GM11168 (cell line): Measurements from ENCODE around the gene CDKAL1.

Experiments used
- in situ Hi-C: fragments of 300-500 bp; cut with MboI; formaldehyde crosslinking; loops from one replicate; pipeline ENCODE4 v1.12.0; 2022; ENCODE audit warnings: low sequenced_read_pairs; ENCODE audit not compliant: unreplicated experiment

Gene CDKAL1

DNA sequence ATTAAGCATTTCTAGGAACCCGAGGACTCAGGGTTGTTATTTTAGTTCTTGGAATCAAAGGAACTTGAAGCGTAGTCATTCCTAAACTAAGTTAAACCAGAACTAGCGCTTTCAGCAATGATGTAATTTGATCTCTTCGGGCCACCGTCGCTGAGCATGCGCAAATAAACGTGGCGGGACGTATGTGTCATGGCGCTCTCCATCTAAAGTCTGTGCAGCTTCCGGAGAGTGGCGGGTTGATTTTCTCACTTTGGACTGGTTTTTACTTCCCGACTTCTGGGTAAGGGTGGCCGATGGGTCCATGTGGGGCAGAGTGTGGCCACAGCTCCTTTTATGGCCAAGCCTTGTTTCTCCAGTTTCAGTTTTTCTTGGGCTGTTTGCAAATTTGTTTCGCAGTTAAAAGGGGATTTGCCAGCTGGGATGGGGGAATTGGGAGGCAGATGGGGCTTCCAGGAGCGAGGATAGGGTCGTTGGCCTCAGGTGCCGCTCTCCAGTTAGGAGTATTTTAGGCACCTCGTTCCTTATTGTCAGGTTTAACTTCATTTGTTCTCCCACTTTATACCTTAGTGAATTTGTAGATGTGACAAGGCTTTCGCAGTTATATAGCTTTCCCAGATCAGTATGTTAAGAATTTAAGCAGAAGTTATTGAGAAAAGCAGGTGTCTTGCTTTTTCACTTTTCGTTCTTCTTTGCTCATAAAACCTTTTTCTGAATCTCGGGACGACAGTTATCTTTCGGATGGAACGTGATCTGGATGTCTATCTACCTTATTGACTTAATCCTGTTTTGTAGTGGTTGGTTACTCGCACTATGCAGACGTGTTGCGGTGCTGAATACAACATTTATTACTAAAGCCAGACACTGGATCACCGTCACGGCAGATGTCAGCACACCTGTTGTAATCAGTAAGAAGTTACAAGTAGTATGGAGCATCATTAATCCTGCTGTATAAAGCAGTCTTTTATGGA, at the start of gene CDKAL1:
Gene CDKAL1 (plus strand): TSS at position 163 of the 968 bp plus-strand sequence. CDS start 11,894 bp downstream, outside the sequence.
- in situ Hi-C loops: no loop called here

DNA sequence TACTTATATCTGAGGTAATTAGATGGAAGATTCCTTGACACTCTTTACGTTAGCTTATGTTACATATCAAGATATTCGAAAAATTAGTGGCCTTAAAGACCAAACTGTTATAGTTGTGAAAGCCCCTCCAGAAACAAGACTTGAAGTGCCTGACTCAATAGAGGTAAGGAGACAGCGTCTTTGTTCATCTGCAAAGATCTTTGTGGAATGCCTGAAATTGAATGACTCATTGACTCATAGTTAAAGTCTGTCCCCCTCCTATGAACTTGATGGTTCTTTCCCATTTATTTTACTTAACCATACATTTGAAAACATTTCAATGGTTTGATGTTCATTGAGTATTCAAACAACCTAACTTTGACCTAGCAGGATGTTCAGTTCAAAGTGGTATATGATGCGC, 47.6 kb upstream of the CDKAL1 start:
- in situ Hi-C loops: no loop called here

DNA sequence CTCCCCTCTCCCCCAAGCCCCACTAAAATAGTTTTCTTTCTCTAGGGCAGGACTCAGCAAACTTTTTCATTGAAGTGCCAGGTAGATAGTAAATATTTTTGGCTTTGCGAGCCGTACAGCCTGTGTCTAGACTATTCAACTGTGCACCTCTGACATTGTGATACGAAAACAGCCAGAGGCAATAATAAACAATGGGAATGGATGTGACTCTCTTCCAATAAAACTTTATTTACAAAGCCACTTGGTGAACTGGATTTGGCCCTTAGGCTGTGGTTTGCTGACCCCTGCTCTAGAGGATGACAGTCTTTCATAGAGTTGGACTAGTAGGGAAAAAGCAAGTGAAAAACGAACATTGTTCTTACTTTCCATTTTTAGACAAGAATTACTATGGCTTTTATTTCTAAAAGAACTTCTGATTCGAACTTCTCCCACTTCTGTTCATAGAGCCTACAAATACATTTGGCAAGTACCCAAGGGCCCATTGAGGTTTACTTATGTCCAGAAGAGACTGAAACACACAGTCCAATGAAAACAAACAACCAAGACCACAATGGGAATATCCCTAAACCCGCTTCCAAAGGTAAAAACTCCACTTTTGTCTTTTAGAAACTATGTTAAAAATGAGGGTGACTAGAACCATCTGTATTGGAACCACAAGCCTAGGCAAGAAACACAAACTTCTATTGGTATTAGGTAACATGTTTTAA, 46.4 kb upstream of the CDKAL1 start:
- in situ Hi-C loops: no loop called here

DNA sequence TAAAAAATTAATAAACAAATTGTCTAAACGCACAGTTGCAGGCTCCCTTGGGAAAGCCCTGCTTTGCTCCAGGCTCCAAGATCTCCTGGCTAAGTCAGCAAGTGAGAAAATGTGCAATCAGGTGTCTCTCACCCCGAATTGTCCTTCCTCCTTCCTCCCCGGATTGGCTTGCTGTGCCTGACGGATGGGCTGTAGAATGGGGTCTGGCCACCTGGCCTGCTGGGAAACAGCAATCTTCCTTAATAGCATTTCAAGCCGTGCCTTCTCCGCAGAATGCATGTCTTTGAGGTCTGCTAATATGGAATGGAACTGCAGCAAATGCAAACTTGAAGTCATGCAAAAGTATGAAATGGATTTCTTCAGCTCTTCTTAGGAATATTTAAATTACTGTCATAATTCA, 43.7 kb upstream of the CDKAL1 start:
- in situ Hi-C loops: no loop called here

DNA sequence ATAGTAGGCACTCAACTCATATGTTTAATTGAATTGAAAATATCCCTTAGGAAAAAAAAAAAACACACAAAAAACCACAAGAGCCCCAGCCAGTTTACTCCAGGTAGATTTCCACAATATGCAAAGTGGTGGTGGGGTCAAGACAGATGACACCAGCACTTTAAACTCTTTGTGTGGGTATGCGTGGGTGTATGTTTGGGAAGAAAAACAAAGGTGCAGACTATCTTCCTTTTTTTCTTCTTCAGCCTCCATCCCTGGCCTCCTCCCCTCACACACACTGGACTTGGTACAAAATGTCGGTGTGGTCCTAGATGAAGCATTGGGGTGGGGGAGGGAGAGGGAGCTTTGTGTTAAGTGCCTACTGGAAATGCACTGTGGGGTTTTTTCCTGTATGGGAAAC, 42.2 kb upstream of the CDKAL1 start:
- in situ Hi-C loops: no loop called here

DNA sequence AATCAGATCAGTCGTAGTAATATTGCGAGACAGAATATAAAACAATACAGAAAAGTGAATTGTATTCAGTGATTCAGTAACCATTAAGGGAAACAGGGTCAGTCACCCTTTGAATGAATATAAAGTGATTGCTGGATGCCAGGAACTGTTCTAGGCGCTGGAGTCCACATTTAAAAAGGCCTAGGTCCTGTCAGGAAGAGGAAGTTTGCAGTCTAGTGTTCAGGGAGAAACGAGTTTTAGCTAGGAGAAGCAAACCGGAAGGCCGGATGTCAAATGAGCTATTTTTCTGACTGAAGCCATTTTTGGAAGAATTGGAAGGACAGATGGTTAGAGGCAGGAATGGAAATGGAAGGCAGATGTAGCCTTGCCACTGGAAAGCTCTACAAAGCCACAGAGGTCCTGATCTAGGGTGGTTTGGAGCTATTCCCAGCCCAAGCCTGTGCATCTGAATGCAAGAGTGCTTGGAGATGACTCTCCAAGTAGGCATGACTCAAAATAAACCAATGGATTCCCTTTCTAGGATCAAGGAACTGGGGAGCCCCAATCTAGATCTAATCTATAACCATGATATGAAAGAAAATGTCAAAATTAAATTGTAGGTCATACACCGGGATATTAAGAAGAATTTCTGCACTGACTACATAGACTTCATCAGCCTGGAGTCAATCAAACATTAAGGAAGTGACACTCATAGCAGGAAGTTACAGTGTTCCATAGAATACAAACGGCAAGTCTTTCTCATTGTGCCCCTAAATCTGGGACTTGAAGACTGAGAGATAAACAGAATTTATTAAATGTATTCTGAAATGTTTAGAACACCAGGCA, 36.8 kb upstream of the CDKAL1 start:
- in situ Hi-C loops: no loop called here

DNA sequence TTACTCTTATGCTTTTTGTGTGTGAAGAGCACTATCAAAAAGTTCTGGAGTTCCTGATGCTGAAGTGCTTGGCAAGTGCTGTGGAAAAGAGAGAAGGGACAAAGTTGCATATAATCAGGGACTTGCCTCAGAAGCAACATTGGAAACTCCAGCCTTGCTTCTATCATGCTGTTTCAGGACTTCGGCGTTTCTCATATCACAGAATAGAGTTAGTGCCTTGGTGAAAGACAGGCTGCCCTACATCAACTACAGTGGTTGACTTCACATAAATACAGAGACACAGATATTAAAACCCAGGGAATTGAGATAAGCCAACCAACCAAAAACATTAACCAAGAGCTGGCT, 36.2 kb upstream of the CDKAL1 start:
- in situ Hi-C loops: no loop called here

DNA sequence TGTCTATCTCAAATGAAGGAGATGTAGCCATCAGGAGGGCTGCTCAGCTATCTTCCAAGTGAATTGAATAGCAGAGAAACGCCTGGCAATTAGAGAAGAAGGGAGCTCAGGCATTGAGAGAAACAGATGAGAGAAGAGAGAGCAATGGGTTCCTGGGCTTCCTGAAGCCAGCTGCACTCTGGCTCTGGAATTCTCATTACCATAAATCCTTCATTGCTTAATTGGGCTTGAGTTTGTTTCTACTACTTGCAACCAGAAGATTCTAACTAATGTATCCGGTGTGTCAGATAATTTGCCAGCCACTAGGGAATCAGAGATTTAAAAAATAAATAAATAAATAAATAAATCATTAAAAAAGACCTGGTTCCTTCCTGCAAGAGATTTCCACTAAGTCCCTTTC, 25.0 kb upstream of the CDKAL1 start:
- in situ Hi-C loops: no loop called here

DNA sequence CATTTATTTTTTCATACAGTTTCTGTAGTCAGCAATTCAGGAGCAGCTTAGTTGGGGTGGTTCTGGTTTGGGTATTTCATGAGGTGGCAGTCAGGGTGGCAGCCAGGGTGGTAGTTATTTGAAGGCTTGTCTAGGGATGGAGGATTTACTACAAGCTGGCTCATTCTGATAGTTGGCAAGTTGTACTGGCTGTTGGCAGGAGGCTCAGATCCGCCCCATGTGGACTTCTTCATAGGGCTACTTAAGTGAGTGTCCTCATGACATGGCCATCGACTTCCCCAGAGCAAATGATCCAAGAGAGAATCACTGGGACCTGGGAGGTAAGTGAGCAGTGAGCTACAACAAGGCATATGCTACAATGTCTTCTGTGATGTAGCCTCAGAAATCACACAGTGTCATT, 22.4 kb upstream of the CDKAL1 start:
- in situ Hi-C loops: no loop called here

DNA sequence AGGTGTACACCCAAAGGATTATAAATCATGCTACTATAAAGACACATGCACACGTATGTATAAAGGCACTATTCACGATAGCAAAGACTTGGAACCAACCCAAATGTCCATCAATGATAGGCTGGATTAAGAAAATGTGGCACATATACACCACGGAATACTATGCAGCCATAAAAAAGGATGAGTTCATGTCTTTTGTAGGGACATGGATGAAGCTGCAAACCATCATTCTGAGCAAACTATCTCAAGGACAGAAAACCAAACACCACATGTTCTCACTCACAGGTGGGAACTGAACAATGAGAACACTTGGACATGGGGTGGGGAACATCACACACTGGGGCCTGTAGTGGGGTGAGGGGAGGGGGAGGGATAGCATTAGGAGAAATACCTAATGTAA, 9.0 kb upstream of the CDKAL1 start:
- in situ Hi-C loops: loop anchor here (5.0 kb wide), 2 partner anchors 113 to 228 kb away; no protein-coding TSS in a partner anchor

DNA sequence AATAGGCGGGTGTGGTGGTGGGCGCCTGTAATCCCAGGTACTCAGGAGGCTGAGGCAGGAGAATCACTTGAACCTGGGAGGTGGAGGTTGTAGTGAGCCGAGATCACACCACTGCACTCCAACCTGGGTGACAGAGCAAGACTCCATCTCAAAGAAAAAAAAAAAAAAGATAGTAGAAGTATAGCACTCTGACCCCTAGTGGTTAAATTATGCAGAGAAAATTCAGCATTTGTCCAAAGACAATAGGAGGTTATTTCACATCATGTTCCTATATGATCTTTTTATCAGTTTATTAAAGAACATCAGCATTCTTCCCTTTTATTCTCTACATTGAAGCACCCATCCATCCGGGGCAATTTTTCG, 5.2 kb upstream of the CDKAL1 start:
- in situ Hi-C loops: loop anchor here (5.0 kb wide), 2 partner anchors 117 to 232 kb away; no protein-coding TSS in a partner anchor

DNA sequence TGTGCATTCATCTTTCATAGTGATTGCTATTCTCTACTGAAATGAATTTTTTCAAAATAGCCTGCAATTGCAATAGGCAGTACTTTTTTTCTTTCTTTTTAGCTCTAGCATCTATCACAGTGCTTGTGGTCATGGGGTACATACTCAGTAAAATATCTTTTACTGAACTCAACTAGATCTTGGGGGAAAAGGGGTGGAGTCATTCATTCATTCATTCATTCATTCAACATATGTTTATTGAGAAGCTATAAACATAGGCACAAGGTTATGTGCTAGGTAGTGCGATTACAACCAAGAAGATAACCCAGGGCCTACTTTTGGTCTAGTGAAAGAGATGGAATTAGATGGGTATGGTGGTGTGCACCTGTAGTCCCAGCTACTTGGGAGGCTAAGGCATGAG, 1.4 kb upstream of the CDKAL1 start:
- in situ Hi-C loops: no loop called here

DNA sequence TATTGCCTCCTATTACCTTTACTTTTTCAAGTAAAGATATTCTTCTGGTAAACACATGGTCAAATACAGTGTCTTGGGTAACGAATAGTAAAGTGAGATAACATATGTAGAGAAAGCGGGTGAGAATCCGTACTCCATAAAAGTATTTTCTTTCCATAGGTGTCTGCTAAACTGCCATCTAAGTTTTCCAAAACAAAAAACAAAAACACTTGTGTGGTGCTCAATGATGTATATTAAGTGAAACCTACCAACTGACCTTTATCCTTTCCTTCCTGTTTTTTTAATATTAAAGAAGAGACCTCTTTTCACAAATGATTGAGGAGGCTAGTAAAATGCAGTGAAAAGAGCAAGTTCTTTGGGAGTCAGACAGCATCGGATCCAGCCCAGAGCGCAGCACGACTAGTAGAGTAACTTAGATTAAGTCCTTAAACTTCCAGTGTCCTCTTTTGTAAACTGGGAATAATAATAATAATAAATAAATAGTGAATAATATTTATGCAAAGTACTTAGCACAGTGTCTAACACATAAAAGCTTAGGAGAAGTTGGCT, 437 bp upstream of the CDKAL1 start:
- in situ Hi-C loops: no loop called here

DNA sequence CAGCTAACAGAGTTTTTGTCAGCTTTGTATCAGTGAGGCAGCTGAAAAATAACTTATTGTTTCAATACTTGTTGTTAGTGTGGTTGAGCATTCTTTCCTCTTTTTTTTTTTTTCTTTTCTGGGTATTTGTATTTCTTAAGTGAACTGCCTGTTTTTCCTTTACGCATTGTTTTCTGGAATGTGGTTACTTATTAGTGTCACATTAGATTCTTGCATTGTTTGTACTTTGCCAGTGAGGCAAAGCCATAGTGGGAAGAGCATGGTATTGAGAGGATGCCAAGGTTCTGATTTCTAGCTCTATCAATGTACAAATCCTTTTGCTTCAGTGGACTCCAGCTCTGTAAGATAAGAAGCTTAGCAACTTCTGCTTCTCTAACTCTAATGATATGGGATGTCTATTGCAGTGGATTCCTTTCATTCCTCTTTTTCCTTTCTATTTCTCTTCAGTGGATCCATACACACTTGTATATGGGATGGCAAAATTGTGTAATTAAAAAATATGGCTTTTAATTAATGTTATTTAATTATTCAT, 3.9 kb downstream of the CDKAL1 start:
- in situ Hi-C loops: no loop called here

DNA sequence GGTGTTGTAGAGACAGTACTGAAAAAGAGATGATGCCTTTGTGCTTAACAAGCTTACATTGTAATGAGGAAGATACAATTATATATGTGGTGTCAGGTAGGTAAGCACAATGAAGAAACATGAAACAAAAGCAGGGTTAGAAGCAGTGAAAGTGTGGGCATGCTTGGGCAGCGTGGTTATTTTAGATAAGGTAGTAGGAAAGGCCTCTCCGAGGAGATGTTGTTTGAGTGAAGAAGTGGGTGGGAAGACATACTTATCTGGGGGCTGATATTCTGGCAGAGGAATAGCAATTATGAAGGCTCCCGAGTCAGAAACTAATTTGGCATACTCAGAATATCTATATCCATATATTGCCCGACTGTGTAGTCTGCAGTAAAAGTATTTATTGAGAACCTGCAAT, 4.7 kb downstream of the CDKAL1 start:
- in situ Hi-C loops: no loop called here

DNA sequence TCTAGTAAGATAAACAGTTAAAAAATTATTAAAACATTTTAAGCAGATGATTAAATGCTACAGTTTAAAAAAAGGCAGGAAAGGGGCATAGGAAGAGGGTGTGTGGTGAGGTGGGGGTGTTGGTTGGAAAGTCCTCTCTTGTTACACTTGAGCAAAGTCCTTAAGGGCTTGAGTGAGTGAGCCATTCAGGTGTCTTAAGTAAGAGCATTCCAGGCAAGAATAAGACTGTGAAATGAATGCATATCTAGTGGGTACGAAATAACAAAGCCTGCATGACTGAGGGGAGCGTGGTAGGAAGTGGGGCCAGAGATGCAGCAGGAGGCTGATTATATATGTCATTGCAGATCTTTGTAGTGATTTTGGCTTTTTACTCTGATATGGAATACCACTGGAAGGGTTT, 5.1 kb downstream of the CDKAL1 start:
- in situ Hi-C loops: no loop called here

DNA sequence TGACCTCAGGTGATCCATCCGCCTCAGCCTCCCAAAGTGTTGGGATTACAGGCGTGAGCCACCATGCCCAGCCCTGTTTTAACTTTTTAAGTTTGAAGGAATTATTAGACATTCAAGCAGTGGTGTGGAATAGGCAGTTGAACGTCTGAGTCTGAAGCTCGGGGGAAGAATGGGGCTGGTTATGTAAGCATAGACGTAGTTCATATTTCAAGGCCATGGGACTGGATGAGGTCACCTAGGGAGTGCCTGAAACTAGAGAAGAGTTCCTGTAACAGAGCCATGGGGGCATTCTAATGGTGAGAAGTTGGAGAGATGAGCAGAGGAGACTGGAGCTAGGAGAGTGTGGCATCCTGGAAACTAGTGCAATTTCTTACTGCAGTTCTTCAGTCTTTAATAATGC, 6.4 kb downstream of the CDKAL1 start:
- in situ Hi-C loops: no loop called here

DNA sequence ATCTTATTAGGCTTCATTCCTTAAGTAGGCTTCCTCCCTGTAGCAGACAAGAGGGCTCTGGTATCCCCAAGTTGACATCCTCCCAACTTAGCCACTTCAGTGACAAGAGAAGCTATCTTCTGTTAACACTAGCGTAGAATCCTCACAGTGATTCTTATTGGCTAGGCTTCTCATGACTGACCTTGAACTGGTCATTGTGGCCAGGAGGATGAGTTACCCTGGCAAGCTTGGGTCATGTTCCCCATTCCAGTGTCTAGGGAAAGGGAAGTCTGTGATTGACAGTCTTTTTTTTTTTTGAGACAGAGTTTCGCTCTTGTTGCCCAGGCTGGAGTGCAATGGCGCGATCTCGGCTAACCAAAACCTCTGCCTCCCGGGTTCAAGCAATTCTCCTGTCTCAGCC, 7.1 kb downstream of the CDKAL1 start:
- in situ Hi-C loops: no loop called here

DNA sequence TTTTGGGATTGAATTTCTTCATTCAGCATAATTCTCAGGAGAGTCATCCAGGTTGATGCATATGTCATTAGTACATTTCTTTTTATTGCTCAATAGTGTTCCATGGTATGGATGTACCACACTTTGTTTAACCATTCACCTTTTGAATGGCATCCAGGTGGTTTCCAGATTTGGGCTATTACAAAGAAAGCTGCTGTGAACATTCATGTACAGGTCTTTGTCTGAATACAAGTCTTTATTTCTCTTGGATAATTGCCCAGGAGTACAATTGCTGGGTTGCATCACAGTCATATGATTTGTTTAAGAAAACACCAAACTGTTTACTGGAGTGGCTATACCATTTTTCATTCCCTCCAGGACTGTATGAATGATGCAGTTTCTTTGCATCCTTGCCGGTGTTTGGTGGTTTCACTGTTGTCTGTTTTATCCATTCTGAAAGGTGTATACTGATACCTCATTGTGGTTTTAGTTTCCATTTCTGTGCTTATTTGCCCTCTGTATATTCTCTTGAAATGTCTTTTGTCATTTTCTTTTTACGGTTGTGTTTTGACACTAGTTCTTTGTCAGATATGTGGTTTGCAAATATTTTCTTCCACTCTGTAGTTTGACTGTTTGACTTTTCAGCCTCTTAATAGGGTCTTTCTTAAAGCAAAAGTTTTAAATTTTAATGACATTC, 8.8 kb downstream of the CDKAL1 start:
- in situ Hi-C loops: no loop called here

DNA sequence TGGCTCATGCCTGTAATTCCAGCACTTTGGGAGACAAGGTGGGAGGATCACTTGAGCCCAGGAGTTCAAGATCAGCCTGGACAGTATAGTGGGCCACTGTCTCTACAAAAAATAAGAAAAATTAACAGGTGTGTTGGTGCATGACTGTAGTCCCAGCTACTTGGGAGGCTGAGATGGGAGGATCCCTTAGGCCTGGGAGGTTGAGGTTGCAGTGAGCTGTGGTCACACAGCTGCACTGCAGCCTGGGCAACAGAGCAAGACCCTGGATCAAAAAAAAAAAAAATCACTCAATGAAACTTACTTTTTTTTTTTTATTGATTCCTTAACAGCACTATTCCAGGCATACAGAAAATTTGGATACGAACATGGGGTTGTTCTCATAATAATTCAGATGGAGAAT, 14.0 kb downstream of the CDKAL1 start:
- in situ Hi-C loops: no loop called here
